Naive B cell (primary cell): ENCODE results near the gene TSN. TPM values are rescaled to one million over a fixed set of nuclear protein-coding genes. Genes with fewer than 3 reads are reported as not detected.
A peak's percentile ranks its signal among the peaks of the same experiment; 100 is the strongest.
"Not testable (repeated sequence)": the region's sequence is repeated elsewhere in the genome, so short reads cannot be mapped to it uniquely, and the experiment has no call there.

Experiments
- ATAC-seq, 2 donors: fragments of 150-1000 bp; cut with Tn5 transposase; 2 replicates each; pipeline ENCODE4 v1.10.0; 2021; ENCODE audit warnings: low read depth in 2 of 2, mild to moderate bottlenecking in 2 of 2, moderate library complexity in 2 of 2
- DNase-seq: peaks from one replicate; pipeline ENCODE4 v3.0.0; 2022
- H3K27ac Mint-ChIP-seq, 6 donors: one replicate each; pipeline ENCODE4 v1.8.0; 2020 to 2022; ENCODE audit warnings: mild to moderate bottlenecking in 6 of 6, mixed read lengths in 6 of 6, moderate library complexity in 5 of 6, inconsistent platforms in 2 of 6
- H3K27me3 Mint-ChIP-seq, 3 donors: one replicate each; pipeline ENCODE4 v1.8.0; 2021 to 2022; ENCODE audit warnings: mixed read lengths in 3 of 3, mild to moderate bottlenecking in 1 of 3
- H3K36me3 Mint-ChIP-seq, 2 donors: one replicate each; pipeline ENCODE4 v1.8.0; 2020 to 2022; ENCODE audit warnings: mixed read lengths in 2 of 2, inconsistent platforms in 1 of 2, mild to moderate bottlenecking in 1 of 2
- H3K4me1 Mint-ChIP-seq, 3 donors: one replicate each; pipeline ENCODE4 v1.8.0; 2020 to 2022; ENCODE audit warnings: mixed read lengths in 3 of 3, inconsistent platforms in 1 of 3, mild to moderate bottlenecking in 1 of 3, moderate library complexity in 1 of 3
- H3K4me3 Mint-ChIP-seq, 8 donors: one replicate each; pipeline ENCODE4 v1.8.0; 2020 to 2022; ENCODE audit warnings: mild to moderate bottlenecking in 8 of 8, mixed read lengths in 8 of 8, moderate library complexity in 8 of 8, inconsistent platforms in 2 of 8
- H3K9me3 Mint-ChIP-seq, 7 donors: one replicate each; pipeline ENCODE4 v1.8.0; 2020 to 2022; ENCODE audit warnings: mixed read lengths in 7 of 7, mild to moderate bottlenecking in 5 of 7, inconsistent platforms in 2 of 7, moderate library complexity in 1 of 7
- polyA plus RNA-seq, 6 donors: library from polyadenylated mRNA; unstranded; fragments of 300-500 nt; fragmentation: Illumina TruSeq; gene quantifications; one replicate each; pipeline ENCODE4 v1.2.3, GENCODE V29; 2021; ENCODE audit warnings: low read depth in 6 of 6

TSN gene
- polyA plus RNA-seq, 6 donors from 2014 or later = 81.3 to 116 (median 85.6) TPM

GRCh38 chr2:121793816-121794215 is 38.4 kb downstream of the TSN start:
- no peak overlapping the region for H3K27ac Mint-ChIP-seq
- no peaks in the 10 kb centered on the region for H3K36me3 Mint-ChIP-seq
- H3K4me1 Mint-ChIP-seq = no peaks in the 10 kb centered on the region
- ATAC-seq (no peak), DNase-seq (no peak)
- H3K9me3 Mint-ChIP-seq = peaks cover 0 to 2% (median 0%) of the 10 kb centered on the region in 7 donors
- H3K27me3 Mint-ChIP-seq = peaks cover 24 to 51% (median 47%) of the 10 kb centered on the region in 3 donors
- H3K4me3 Mint-ChIP-seq = peak overlapping the region in 1 of 8 donors; percentile 23

GRCh38 chr2:121794233-121794632 is 38.8 kb downstream of the TSN start:
- no peak overlapping the region for H3K4me3 Mint-ChIP-seq
- peaks cover 22 to 49% (median 47%) of the 10 kb centered on the region in 3 donors for H3K27me3 Mint-ChIP-seq
- no peak overlapping the region for H3K27ac Mint-ChIP-seq
- H3K36me3 Mint-ChIP-seq = no peaks in the 10 kb centered on the region
- ATAC-seq = no peak
- H3K9me3 Mint-ChIP-seq = peaks cover 0 to 2% (median 0%) of the 10 kb centered on the region in 7 donors
- DNase-seq = no peak
- H3K4me1 Mint-ChIP-seq = no peaks in the 10 kb centered on the region

- Mint-ChIP-seq H3K4me3 (no peak overlapping the region), H3K27me3 (peaks cover 17 to 29% (median 27%) of the 10 kb centered on the region in 3 donors), H3K36me3 (no peaks in the 10 kb centered on the region), H3K27ac (no peak overlapping the region), H3K9me3 (peaks cover 0 to 11% (median 0%) of the 10 kb centered on the region in 7 donors), H3K4me1 (no peaks in the 10 kb centered on the region)
- DNase-seq = no peak
- ATAC-seq = no peak
Measured at GRCh38 chr2:121796239-121796638, 40.8 kb downstream of the TSN start.

- peaks cover 6 to 22% (median 21%) of the 10 kb centered on the region in 3 donors for H3K27me3 Mint-ChIP-seq
- peaks cover 1 to 6% (median 3%) of the 10 kb centered on the region in 3 donors for H3K4me1 Mint-ChIP-seq
- no peak overlapping the region for H3K27ac Mint-ChIP-seq
- H3K36me3 Mint-ChIP-seq = peaks cover 0 to 10% of the 10 kb centered on the region in 2 donors
- ATAC-seq (no peak), DNase-seq (no peak)
- peaks cover 7 to 22% (median 13%) of the 10 kb centered on the region in 7 donors for H3K9me3 Mint-ChIP-seq
- H3K4me3 Mint-ChIP-seq = peak overlapping the region in 1 of 8 donors; percentile 43
Measured at GRCh38 chr2:121798617-121799016, 43.2 kb downstream of the TSN start.

GRCh38 chr2:121801916-121802315 is 46.5 kb downstream of the TSN start:
- DNase-seq (no peak), ATAC-seq (no peak)
- Mint-ChIP-seq H3K36me3 (peaks cover 0 to 10% of the 10 kb centered on the region in 2 donors), H3K4me1 (peaks cover 9 to 21% (median 19%) of the 10 kb centered on the region in 3 donors), H3K4me3 (no peak overlapping the region), H3K27me3 (peaks cover 0 to 4% (median 3%) of the 10 kb centered on the region in 3 donors), H3K27ac (peak overlapping the region in 1 of 6 donors; percentile 47), H3K9me3 (peaks cover 7 to 23% (median 13%) of the 10 kb centered on the region in 7 donors)

- ATAC-seq (peak; percentile 23 to 62), DNase-seq (no peak)
- H3K36me3 Mint-ChIP-seq = peaks cover 0 to 10% of the 10 kb centered on the region in 2 donors
- peaks cover 7 to 23% (median 13%) of the 10 kb centered on the region in 7 donors for H3K9me3 Mint-ChIP-seq
- H3K4me1 Mint-ChIP-seq = peaks cover 9 to 21% (median 19%) of the 10 kb centered on the region in 3 donors
- peak overlapping the region in 5 of 6 donors; percentile 43 to 78 (median 51) for H3K27ac Mint-ChIP-seq
- H3K27me3 Mint-ChIP-seq = no peaks in the 10 kb centered on the region
- H3K4me3 Mint-ChIP-seq = peak overlapping the region in 5 of 8 donors; percentile 12 to 83 (median 66)
Measured at GRCh38 chr2:121803503-121803902, 48.1 kb downstream of the TSN start.

- no peaks in the 10 kb centered on the region for H3K27me3 Mint-ChIP-seq
- H3K9me3 Mint-ChIP-seq = peaks cover 7 to 23% (median 13%) of the 10 kb centered on the region in 7 donors
- peak; percentile 12 for DNase-seq
- peak; percentile 71 to 83 for ATAC-seq
- H3K27ac Mint-ChIP-seq = peak overlapping the region in 5 of 6 donors; percentile 13 to 78 (median 44)
- H3K36me3 Mint-ChIP-seq = peaks cover 0 to 10% of the 10 kb centered on the region in 2 donors
- peaks cover 9 to 21% (median 19%) of the 10 kb centered on the region in 3 donors for H3K4me1 Mint-ChIP-seq
- peak overlapping the region in 4 of 8 donors; percentile 14 to 72 (median 36) for H3K4me3 Mint-ChIP-seq
Measured at GRCh38 chr2:121804340-121804739, 48.9 kb downstream of the TSN start.

GRCh38 chr2:121804997-121805765 is 49.7 kb downstream of the TSN start:
- DNase-seq (no peak), ATAC-seq (no peak)
- Mint-ChIP-seq H3K4me3 (peak overlapping the region in 2 of 8 donors; percentile 11 to 72), H3K4me1 (peaks cover 9 to 21% (median 19%) of the 10 kb centered on the region in 3 donors), H3K36me3 (peaks cover 0 to 10% of the 10 kb centered on the region in 2 donors), H3K27me3 (no peaks in the 10 kb centered on the region), H3K27ac (peak overlapping the region in 5 of 6 donors; percentile 21 to 97 (median 43)), H3K9me3 (peaks cover 7 to 21% (median 13%) of the 10 kb centered on the region in 7 donors)

GRCh38 chr2:121805766-121806143 is 50.3 kb downstream of the TSN start:
- Mint-ChIP-seq H3K4me3 (no peak overlapping the region), H3K9me3 (peaks cover 7 to 19% (median 13%) of the 10 kb centered on the region in 7 donors), H3K27me3 (no peaks in the 10 kb centered on the region), H3K36me3 (peaks cover 0 to 10% of the 10 kb centered on the region in 2 donors), H3K4me1 (peaks cover 9 to 21% (median 19%) of the 10 kb centered on the region in 3 donors), H3K27ac (peak overlapping the region in 2 of 6 donors; percentile 20 to 78)
- no peak for DNase-seq
- no peak for ATAC-seq

GRCh38 chr2:121807771-121808170 is 52.3 kb downstream of the TSN start:
- not testable (repeated sequence) for H3K9me3 Mint-ChIP-seq, DNase-seq, H3K36me3 Mint-ChIP-seq, ATAC-seq, H3K27me3 Mint-ChIP-seq, H3K4me3 Mint-ChIP-seq
- peaks cover 9 to 24% (median 21%) of the 10 kb centered on the region in 3 donors for H3K4me1 Mint-ChIP-seq
- H3K27ac Mint-ChIP-seq = peak overlapping the region in 1 of 6 donors; percentile 77

- H3K9me3 Mint-ChIP-seq = peaks cover 0 to 2% (median 0%) of the 10 kb centered on the region in 7 donors
- no peak for DNase-seq
- H3K27ac Mint-ChIP-seq = peak overlapping the region in 1 of 6 donors; percentile 48
- H3K27me3 Mint-ChIP-seq = peaks cover 0 to 5% (median 0%) of the 10 kb centered on the region in 3 donors
- H3K4me1 Mint-ChIP-seq = peaks cover 4 to 13% (median 11%) of the 10 kb centered on the region in 3 donors
- H3K36me3 Mint-ChIP-seq = no peaks in the 10 kb centered on the region
- no peak for ATAC-seq
- no peak overlapping the region for H3K4me3 Mint-ChIP-seq
Measured at GRCh38 chr2:121809607-121810006, 54.2 kb downstream of the TSN start.

- no peak for ATAC-seq
- peak overlapping the region in 1 of 8 donors; percentile 4 for H3K4me3 Mint-ChIP-seq
- H3K27me3 Mint-ChIP-seq = peaks cover 0 to 5% (median 0%) of the 10 kb centered on the region in 3 donors
Measured at GRCh38 chr2:121810959-121811853, 55.8 kb downstream of the TSN start.

GRCh38 chr2:121813083-121813482 is 57.6 kb downstream of the TSN start:
- not testable (repeated sequence) for ATAC-seq, H3K27me3 Mint-ChIP-seq, H3K36me3 Mint-ChIP-seq, H3K9me3 Mint-ChIP-seq, DNase-seq, H3K27ac Mint-ChIP-seq, H3K4me3 Mint-ChIP-seq
- H3K4me1 Mint-ChIP-seq = peaks cover 4 to 22% (median 11%) of the 10 kb centered on the region in 3 donors

More at GRCh38 chr2:121810959-121811853, 55.8 kb downstream of the TSN start:
- DNase-seq = peak; percentile 14
- Mint-ChIP-seq H3K4me1 (peaks cover 0 to 12% (median 5%) of the 10 kb centered on the region in 3 donors), H3K36me3 (no peaks in the 10 kb centered on the region), H3K9me3 (no peaks in the 10 kb centered on the region), H3K27ac (peak overlapping the region in 2 of 6 donors; percentile 28 to 74)
